Caco-2 (cell line): ENCODE results near the gene MPDU1. TPM values are rescaled to one million over a fixed set of nuclear protein-coding genes. Genes with fewer than 3 reads are reported as not detected.

ENCODE experiments used
- BruUV-seq: library from RNA; stranded (reverse); fragments of 400-500 nt; replicated peaks from 2 replicates; lab custom pipeline; 2021; lab: Mats Ljungman, UMichigan
- CTCF ChIA-PET: fragments of 300-600 bp; sonication (Branson Sonifier 250); formaldehyde crosslinking; loops from one replicate; lab custom pipeline; 2022; ENCODE audit warnings: antibody characterized with exemption; lab: Charles Lee
- POLR2A ChIA-PET: fragments of 300-600 bp; sonication (Branson Sonifier 250); formaldehyde crosslinking; loops from one replicate; lab custom pipeline; 2022; ENCODE audit warnings: antibody characterized with exemption; lab: Charles Lee
- DNase-seq, 2 experiments: peaks; one replicate each; pipeline versions ENCODE4 v3.0.0 to v3.0.0-alpha.2; 2020 to 2022
- H3K27me3 ChIP-seq: replicated peaks from 2 replicates; pipeline ENCODE4 v1.6.0; 2011; ENCODE audit warnings: low read length; ENCODE audit not compliant: control insufficient read depth, insufficient read depth
- H3K36me3 ChIP-seq: 2 replicates; pipeline ENCODE4 v1.5.1; 2011; ENCODE audit warnings: low read length; ENCODE audit not compliant: control insufficient read depth, insufficient read depth
- H3K4me1 ChIP-seq: fragments of 250-450 bp; sonication (Bioruptor Pico); 2 replicates; pipeline ENCODE4 v1.5.1; 2020; ENCODE audit warnings: mild to moderate bottlenecking
- H3K4me3 ChIP-seq: 2 replicates; pipeline ENCODE4 v1.5.1; 2011; ENCODE audit warnings: low read depth, mild to moderate bottlenecking, control low read depth, low read length
- H3K9me3 ChIP-seq: fragments of 250-450 bp; sonication (Bioruptor Pico); 2 replicates; pipeline ENCODE4 v1.5.1; 2020; ENCODE audit warnings: mild to moderate bottlenecking, moderate library complexity
- H3K27ac Mint-ChIP-seq: one replicate; pipeline ENCODE4 v1.8.0; 2022; ENCODE audit warnings: mixed read lengths; ENCODE audit not compliant: unreplicated experiment
- H3K27me3 Mint-ChIP-seq: one replicate; pipeline ENCODE4 v1.8.0; 2022; ENCODE audit warnings: mixed read lengths; ENCODE audit not compliant: insufficient read depth, unreplicated experiment
- H3K36me3 Mint-ChIP-seq: one replicate; pipeline ENCODE4 v1.8.0; 2022; ENCODE audit warnings: mild to moderate bottlenecking, mixed read lengths; ENCODE audit not compliant: insufficient read depth, unreplicated experiment
- H3K4me1 Mint-ChIP-seq: one replicate; pipeline ENCODE4 v1.8.0; 2022; ENCODE audit warnings: low read depth, mixed read lengths; ENCODE audit not compliant: unreplicated experiment
- H3K4me3 Mint-ChIP-seq: one replicate; pipeline ENCODE4 v1.8.0; 2022; ENCODE audit warnings: mild to moderate bottlenecking, moderate library complexity, mixed read lengths; ENCODE audit not compliant: unreplicated experiment
- H3K9me3 Mint-ChIP-seq: one replicate; pipeline ENCODE4 v1.8.0; 2022; ENCODE audit warnings: mixed read lengths; ENCODE audit not compliant: unreplicated experiment
- CTCF ChIP-seq, 2 experiments: fragments of 200-600 bp in 1 of 2; IDR thresholded peaks; 1 replicate in 1 of 2; 2 replicates in 1 of 2; pipeline versions ENCODE4 v1.5.1 to v1.8.0; 2011 to 2022; ENCODE audit warnings: antibody characterized with exemption in 1 of 2, control low read depth in 1 of 2, inconsistent platforms in 1 of 2, low read depth in 1 of 2, low read length in 1 of 2, mild to moderate bottlenecking in 1 of 2, moderate library complexity in 1 of 2; ENCODE audit not compliant: insufficient read depth in 1 of 2, severe bottlenecking in 1 of 2, unreplicated experiment in 1 of 2
- intact Hi-C: fragments of 100-400 bp; cut with micrococcal nuclease; formaldehyde crosslinking; loops from one replicate; pipeline ENCODE4 v1.10.0; 2022; ENCODE audit not compliant: unreplicated experiment
- total RNA-seq: library from RNA; stranded (reverse); gene quantifications from 2 replicates; pipeline ENCODE4 v1.2.3, GENCODE V29; 2022

Gene MPDU1
- total RNA-seq, 1 experiment from 2014 or later: 44.2 TPM

GRCh38 chr17:7538891-7539545 lies 44.6 kb upstream of the MPDU1 start:
- BruUV-seq: no TSS peak
- ChIA-PET CTCF (no interaction called here), POLR2A (no interaction called here)
- no peak overlapping the region for H3K4me3 Mint-ChIP-seq
- TF ChIP-seq CTCF (IDR thresholded peaks at IDR 0.05; ENCODE audit: insufficient read depth in 1 of 2, low read depth in 1 of 2, low read length in 1 of 2, severe bottlenecking in 1 of 2, unreplicated experiment in 1 of 2): no peak
- Histone ChIP-seq H3K27me3 (no peaks in the 10 kb centered on the region), H3K4me1 (no peaks in the 10 kb centered on the region), H3K4me3 (no peak overlapping the region), H3K36me3 (no peaks in the 10 kb centered on the region), H3K9me3 (peaks cover 4% of the 10 kb centered on the region; the same call in 1 of the 2 replicates)
- H3K4me1 Mint-ChIP-seq: no peaks in the 10 kb centered on the region
- DNase-seq: no peak
- intact Hi-C loops: no loop called here
- H3K9me3 Mint-ChIP-seq: peaks cover 11% of the 10 kb centered on the region
- no peaks in the 10 kb centered on the region for H3K36me3 Mint-ChIP-seq
- H3K27ac Mint-ChIP-seq: no peak overlapping the region
- H3K27me3 Mint-ChIP-seq: peaks cover 5% of the 10 kb centered on the region

- POLR2A ChIA-PET: no interaction called here
- Histone ChIP-seq H3K27me3 (no peaks in the 10 kb centered on the region), H3K4me1 (no peaks in the 10 kb centered on the region), H3K9me3 (peaks cover 4% of the 10 kb centered on the region; the same call in 1 of the 2 replicates), H3K36me3 (no peaks in the 10 kb centered on the region), H3K4me3 (no peak overlapping the region)
- Mint-ChIP-seq H3K27me3 (peaks cover 5% of the 10 kb centered on the region), H3K9me3 (peaks cover 11% of the 10 kb centered on the region), H3K4me1 (no peaks in the 10 kb centered on the region), H3K4me3 (no peak overlapping the region), H3K27ac (no peak overlapping the region), H3K36me3 (no peaks in the 10 kb centered on the region)
- TF ChIP-seq CTCF (IDR thresholded peaks at IDR 0.05; ENCODE audit: insufficient read depth in 1 of 2, low read depth in 1 of 2, low read length in 1 of 2, severe bottlenecking in 1 of 2, unreplicated experiment in 1 of 2): no peak
- CTCF ChIA-PET: no interaction called here
- no TSS peak for BruUV-seq
- intact Hi-C loops: no loop called here
- no peak for DNase-seq
These were observed 42.5 kb upstream of the MPDU1 start for GRCh38 chr17:7541074-7541621.

- Mint-ChIP-seq H3K27ac (no peak overlapping the region), H3K4me3 (no peak overlapping the region), H3K36me3 (no peaks in the 10 kb centered on the region), H3K9me3 (no peaks in the 10 kb centered on the region), H3K27me3 (peaks cover 5% of the 10 kb centered on the region), H3K4me1 (no peaks in the 10 kb centered on the region)
- no peak for DNase-seq
- Histone ChIP-seq H3K27me3 (no peaks in the 10 kb centered on the region), H3K4me1 (no peaks in the 10 kb centered on the region), H3K36me3 (no peaks in the 10 kb centered on the region), H3K9me3 (no peaks in the 10 kb centered on the region), H3K4me3 (no peak overlapping the region)
- no peak for TF ChIP-seq CTCF (IDR thresholded peaks at IDR 0.05; ENCODE audit: insufficient read depth in 1 of 2, low read depth in 1 of 2, low read length in 1 of 2, severe bottlenecking in 1 of 2, unreplicated experiment in 1 of 2)
- ChIA-PET CTCF (no interaction called here), POLR2A (no interaction called here)
- intact Hi-C loops: no loop called here
- BruUV-seq: no TSS peak
These were observed 38.7 kb upstream of the MPDU1 start for GRCh38 chr17:7544911-7545310.
